GM12892 (cell line): ENCODE data around the gene RAMP2.

Experiments used
- POLR2A ChIP-seq: IDR thresholded peaks from 2 replicates; pipeline ENCODE4 v1.6.1; 2011; ENCODE audit warnings: low read depth, low read length, control low read depth
- POLR2AphosphoS5 ChIP-seq: IDR thresholded peaks from 2 replicates; pipeline ENCODE4 v1.6.1; 2011; ENCODE audit warnings: low read depth, low read length, control low read depth

DNA sequence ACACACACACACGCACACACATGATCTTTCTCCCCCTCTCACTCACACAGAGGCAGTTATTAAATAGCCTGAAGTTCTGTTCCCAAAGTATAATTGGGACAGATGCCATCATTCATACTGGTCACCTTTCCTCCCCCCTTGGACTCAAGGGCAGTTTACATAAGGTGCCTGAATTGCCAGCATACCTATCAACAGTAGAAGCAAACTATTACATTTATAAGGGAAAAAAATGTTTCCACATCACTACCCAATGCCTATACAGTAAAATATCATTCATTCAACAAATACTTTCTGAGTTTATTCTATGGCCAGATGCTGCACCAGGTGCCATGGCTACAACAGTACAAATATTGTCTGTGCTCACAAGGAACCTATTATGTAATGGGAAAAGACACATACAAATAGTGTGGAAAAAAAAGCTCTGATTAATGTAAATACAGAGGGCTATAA lies 43.9 kb downstream of the RAMP2 start:
- TF ChIP-seq POLR2A (no peak), POLR2AphosphoS5 (no peak)
